ENCODE measurements around the gene LRRK2.
"Not testable (repeated sequence)": the region's sequence is repeated elsewhere in the genome, so short reads cannot be mapped to it uniquely, and the experiment has no call there.

Gene LRRK2

GRCh38 chr12:40250652-40251051 lies 25.9 kb downstream of the LRRK2 start:
- not testable (repeated sequence) for DNase-seq

- DNase-seq, result peak; percentile 45
Observed at GRCh38 chr12:40253936-40254335, 29.1 kb downstream of the LRRK2 start.

GRCh38 chr12:40254455-40255085 lies 29.8 kb downstream of the LRRK2 start:
- DNase-seq, result no peak

- DNase-seq, result no peak
Observed at GRCh38 chr12:40258371-40258770, 33.6 kb downstream of the LRRK2 start.

GRCh38 chr12:40261937-40262336 lies 37.1 kb downstream of the LRRK2 start:
- DNase-seq, result no peak

- DNase-seq, result no peak
Observed at GRCh38 chr12:40262657-40263056, 37.9 kb downstream of the LRRK2 start.

- no peak for DNase-seq
Observed at GRCh38 chr12:40263616-40264409, 39.0 kb downstream of the LRRK2 start.

- no peak for DNase-seq
Observed at GRCh38 chr12:40271981-40272664, 47.3 kb downstream of the LRRK2 start.

GRCh38 chr12:40281791-40282364 lies 57.1 kb downstream of the LRRK2 start:
- DNase-seq, result no peak

GRCh38 chr12:40286583-40286982 lies 61.8 kb downstream of the LRRK2 start:
- DNase-seq, result no peak

GRCh38 chr12:40287369-40287975 lies 62.7 kb downstream of the LRRK2 start:
- no peak for DNase-seq

- no peak for DNase-seq
Observed at GRCh38 chr12:40292788-40293429, 68.1 kb downstream of the LRRK2 start.

GRCh38 chr12:40298341-40298740 lies 73.5 kb downstream of the LRRK2 start:
- DNase-seq, result no peak

- DNase-seq, result no peak
Observed at GRCh38 chr12:40300490-40300889, 75.7 kb downstream of the LRRK2 start.

- no peak for DNase-seq
Observed at GRCh38 chr12:40309001-40309400, 84.2 kb downstream of the LRRK2 start.

GRCh38 chr12:40310211-40310610 lies 85.4 kb downstream of the LRRK2 start:
- no peak for DNase-seq

- no peak for DNase-seq
Observed at GRCh38 chr12:40312196-40312595, 87.4 kb downstream of the LRRK2 start.

GRCh38 chr12:40312982-40313576 lies 88.3 kb downstream of the LRRK2 start:
- DNase-seq, result peak; percentile 5

- DNase-seq, result no peak
Observed at GRCh38 chr12:40313928-40314327, 89.1 kb downstream of the LRRK2 start.

GRCh38 chr12:40314927-40315326 lies 90.1 kb downstream of the LRRK2 start:
- DNase-seq, result no peak

GRCh38 chr12:40315375-40315774 lies 90.6 kb downstream of the LRRK2 start:
- no peak for DNase-seq

- no peak for DNase-seq
Observed at GRCh38 chr12:40324261-40324660, 99.5 kb downstream of the LRRK2 start.

Measured in fibroblast of skin of right quadriceps (primary cell).